SK-N-SH (cell line): ENCODE data around the gene PRTFDC1. TPM values are rescaled to one million over a fixed set of nuclear protein-coding genes. Genes with fewer than 3 reads are reported as not detected.

Experiments used
- CTCF ChIA-PET: fragments of 300-600, 350-600 bp; formaldehyde crosslinking; extraction: SDS; loops from one replicate; lab custom pipeline; 2021; lab: Yijun Ruan, JAX
- POLR2A ChIA-PET: fragments of 350-600 bp; sonication (Branson Sonifier 250); formaldehyde crosslinking; extraction: SDS; loops from one replicate; lab custom pipeline; 2020; ENCODE audit warnings: antibody characterized with exemption, inconsistent platforms; lab: Yijun Ruan, JAX
- DNase-seq: peaks from one replicate; pipeline ENCODE4 v3.0.0; 2012
- H2AFZ ChIP-seq: fragments of 200-600 bp; sonication (generic); 2 replicates; pipeline ENCODE4 v1.8.1; 2016; ENCODE audit warnings: antibody characterized with exemption, mild to moderate bottlenecking, low read depth
- H3F3A ChIP-seq: fragments of 200-600 bp; sonication (generic); replicated peaks from 2 replicates; pipeline ENCODE3; 2016; ENCODE audit warnings: antibody characterized with exemption, mild to moderate bottlenecking; ENCODE audit not compliant: insufficient read depth
- H3K27ac ChIP-seq, 2 experiments: fragments of 200-500 bp in 1 of 2; fragments of 200-600 bp in 1 of 2; sonication (Bioruptor generic) in 1 of 2; sonication (generic), shearing (Covaris generic) in 1 of 2; 2 replicates each; pipeline versions ENCODE4 v1.5.1 to v1.6.1; 2014 to 2016; ENCODE audit warnings: low read depth in 2 of 2, inconsistent platforms in 1 of 2, low read length in 1 of 2, mild to moderate bottlenecking in 1 of 2, mixed read lengths in 1 of 2
- H3K27me3 ChIP-seq: fragments of 200-600 bp; sonication (generic), shearing (Covaris generic); 2 replicates; pipeline ENCODE4 v1.6.1; 2016; ENCODE audit warnings: mixed run types; ENCODE audit not compliant: insufficient read depth
- H3K36me3 ChIP-seq, 2 experiments: fragments of 200-500 bp in 1 of 2; fragments of 200-600 bp in 1 of 2; sonication (Bioruptor generic) in 1 of 2; sonication (generic) in 1 of 2; replicated peaks in 1 of 2; 2 replicates each; pipeline versions ENCODE3 to v1.5.1; 2014 to 2016; ENCODE audit warnings: low read length in 1 of 2, mild to moderate bottlenecking in 1 of 2; ENCODE audit not compliant: insufficient read depth in 2 of 2, control insufficient read depth in 1 of 2
- H3K4me1 ChIP-seq, 2 experiments: fragments of 200-500 bp in 1 of 2; fragments of 200-600 bp in 1 of 2; sonication (Bioruptor generic) in 1 of 2; sonication (generic), shearing (Covaris generic) in 1 of 2; 2 replicates each; pipeline versions ENCODE4 v1.5.1 to v1.6.1; 2014 to 2016; ENCODE audit warnings: low read depth in 1 of 2, low read length in 1 of 2, mixed run types in 1 of 2; ENCODE audit not compliant: insufficient read depth in 2 of 2, control insufficient read depth in 1 of 2
- H3K4me2 ChIP-seq: fragments of 200-600 bp; sonication (generic), shearing (Covaris generic); 2 replicates; pipeline ENCODE4 v1.6.1; 2017; ENCODE audit warnings: mixed run types
- H3K4me3 ChIP-seq, 2 experiments: fragments of 200-500 bp in 1 of 2; fragments of 200-600 bp in 1 of 2; sonication (Bioruptor generic) in 1 of 2; sonication (generic), shearing (Covaris generic) in 1 of 2; 2 replicates each; pipeline versions ENCODE4 v1.5.1 to v1.8.1; 2014 to 2016; ENCODE audit warnings: low read depth in 2 of 2, inconsistent platforms in 1 of 2, low read length in 1 of 2, mild to moderate bottlenecking in 1 of 2, mixed read lengths in 1 of 2, moderate library complexity in 1 of 2
- H3K79me2 ChIP-seq: fragments of 200-600 bp; sonication (generic); 2 replicates; pipeline ENCODE4 v1.8.1; 2017; ENCODE audit warnings: mild to moderate bottlenecking; ENCODE audit not compliant: insufficient read depth
- H3K9ac ChIP-seq: fragments of 200-600 bp; sonication (generic); 2 replicates; pipeline ENCODE4 v1.6.1; 2017; ENCODE audit warnings: mixed run types
- H3K9me2 ChIP-seq: fragments of 200-600 bp; sonication (generic); 2 replicates; pipeline ENCODE4 v1.6.1; 2017; ENCODE audit warnings: mixed run types
- H3K9me3 ChIP-seq: fragments of 200-600 bp; sonication (generic); 2 replicates; pipeline ENCODE4 v1.6.1; 2017; ENCODE audit warnings: mixed run types, mild to moderate bottlenecking, moderate library complexity
- H4K20me1 ChIP-seq: fragments of 200-600 bp; sonication (generic); 2 replicates; pipeline ENCODE4 v1.6.1; 2017; ENCODE audit warnings: mild to moderate bottlenecking, mixed run types; ENCODE audit not compliant: insufficient read depth
- CHD2 ChIP-seq: fragments of 150-350 bp; IDR thresholded peaks from 2 replicates; pipeline ENCODE4 v1.6.1; 2018; ENCODE audit warnings: low read length; ENCODE audit not compliant: partially characterized antibody
- FOXJ3 ChIP-seq: sonication (generic); formaldehyde crosslinking; IDR thresholded peaks from 2 replicates; pipeline ENCODE4 v1.5.1; 2020; ENCODE audit warnings: mild to moderate bottlenecking, missing genetic modification reagents
- FOXM1 ChIP-seq: IDR thresholded peaks from 2 replicates; pipeline ENCODE4 v1.4.0; 2012; ENCODE audit warnings: low read depth, mild to moderate bottlenecking
- GABPA ChIP-seq: IDR thresholded peaks from 2 replicates; pipeline ENCODE4 v1.4.0; 2012; ENCODE audit warnings: low read depth, mild to moderate bottlenecking
- GATA2 ChIP-seq: sonication (generic); formaldehyde crosslinking; IDR thresholded peaks from 2 replicates; pipeline ENCODE4 v1.5.0; 2020; ENCODE audit warnings: mild to moderate bottlenecking, missing genetic modification reagents
- IRF3 ChIP-seq: fragments of 150-350 bp; IDR thresholded peaks from 2 replicates; pipeline ENCODE4 v1.6.1; 2016; ENCODE audit warnings: mild to moderate bottlenecking, low read depth, low read length
- JUND ChIP-seq: IDR thresholded peaks from 2 replicates; pipeline ENCODE4 v1.4.0; 2012
- MEF2A ChIP-seq: IDR thresholded peaks from 2 replicates; pipeline ENCODE4 v1.4.0; 2012; ENCODE audit warnings: low read depth, borderline replicate concordance
- NRF1 ChIP-seq: IDR thresholded peaks from 2 replicates; pipeline ENCODE4 v1.6.1; 2012; ENCODE audit warnings: low read depth, mild to moderate bottlenecking, low read length
- RAD21 ChIP-seq: IDR thresholded peaks from 2 replicates; pipeline ENCODE4 v1.6.1; 2012; ENCODE audit warnings: mild to moderate bottlenecking, low read length
- REST ChIP-seq: IDR thresholded peaks from 2 replicates; pipeline ENCODE4 v1.6.1; 2012; ENCODE audit warnings: mild to moderate bottlenecking, low read depth, low read length, moderate library complexity
- RFX5 ChIP-seq: IDR thresholded peaks from 2 replicates; pipeline ENCODE4 v1.6.1; 2012; ENCODE audit warnings: mild to moderate bottlenecking, improper control_type of control experiment, low read length
- SIN3A ChIP-seq: IDR thresholded peaks from 2 replicates; pipeline ENCODE4 v1.6.1; 2012; ENCODE audit warnings: low read depth, mild to moderate bottlenecking, low read length, moderate library complexity, borderline replicate concordance
- TAF1 ChIP-seq: IDR thresholded peaks from 2 replicates; pipeline ENCODE4 v1.6.1; 2012; ENCODE audit warnings: low read depth, mild to moderate bottlenecking, low read length, moderate library complexity, borderline replicate concordance
- TEAD4 ChIP-seq: IDR thresholded peaks from 2 replicates; pipeline ENCODE4 v1.4.0; 2012; ENCODE audit warnings: mild to moderate bottlenecking, borderline replicate concordance; ENCODE audit not compliant: insufficient read depth
- USF2 ChIP-seq: fragments of 150-350 bp; IDR thresholded peaks from 2 replicates; pipeline ENCODE4 v1.6.1; 2017; ENCODE audit warnings: antibody characterized with exemption, low read length, low read depth, borderline replicate concordance
- YY1 ChIP-seq: IDR thresholded peaks from 2 replicates; pipeline ENCODE4 v1.4.0; 2012; ENCODE audit warnings: low read depth, mild to moderate bottlenecking
- polyA plus RNA-seq, 3 experiments: library from polyadenylated mRNA; depleted of rRNA; stranded (reverse); fragments of >200 nt; gene quantifications; 2 replicates each; pipeline ENCODE4 v1.2.3, GENCODE V29; 2012

Gene PRTFDC1
- polyA plus RNA-seq, 1 of the 3 experiments (the other 2 are of a cell fraction) = 6.6 TPM

- H3K27ac ChIP-seq = no peak overlapping the region
- H3K27me3 ChIP-seq = no peaks in the 10 kb centered on the region
- no peaks in the 10 kb centered on the region for H3K9me2 ChIP-seq
- no peak overlapping the region for H3K4me2 ChIP-seq
- CTCF ChIA-PET = no interaction called here
- H3K79me2 ChIP-seq = no peaks in the 10 kb centered on the region
- TF ChIP-seq FOXM1 (no peak), CHD2 (no peak), NRF1 (no peak), MEF2A (no peak), RFX5 (no peak), JUND (no peak), RAD21 (no peak), REST (no peak), TAF1 (no peak), GABPA (no peak), GATA2 (no peak), IRF3 (no peak), USF2 (no peak), TEAD4 (no peak), SIN3A (no peak), FOXJ3 (CRISPR knock-in tag) (no peak), YY1 (no peak)
- no peak overlapping the region for H3K9ac ChIP-seq
- H4K20me1 ChIP-seq = no peaks in the 10 kb centered on the region
- no peaks in the 10 kb centered on the region for H3K4me1 ChIP-seq
- POLR2A ChIA-PET = interaction anchor here (0.7 kb wide), 1 partner anchor 18 kb away, joined by 4 read pairs; no protein-coding TSS in a partner anchor
- no peaks in the 10 kb centered on the region for H3K36me3 ChIP-seq
- DNase-seq = no peak
- no peaks in the 10 kb centered on the region for H3F3A ChIP-seq
- no peak overlapping the region for H3K4me3 ChIP-seq
- no peaks in the 10 kb centered on the region for H3K9me3 ChIP-seq
- H2AFZ ChIP-seq = no peak overlapping the region
These were observed 19.0 kb upstream of the PRTFDC1 start for GRCh38 chr10:24971374-24971773.
